GM19193 (cell line): ENCODE data around the gene RNF26.

Experiments used
- POLR2A ChIP-seq: IDR thresholded peaks from 4 replicates; pipeline ENCODE4 v1.6.1; 2011; ENCODE audit not compliant: insufficient read depth, insufficient read length; ENCODE audit errors: extremely low read depth

The RNF26 gene

DNA sequence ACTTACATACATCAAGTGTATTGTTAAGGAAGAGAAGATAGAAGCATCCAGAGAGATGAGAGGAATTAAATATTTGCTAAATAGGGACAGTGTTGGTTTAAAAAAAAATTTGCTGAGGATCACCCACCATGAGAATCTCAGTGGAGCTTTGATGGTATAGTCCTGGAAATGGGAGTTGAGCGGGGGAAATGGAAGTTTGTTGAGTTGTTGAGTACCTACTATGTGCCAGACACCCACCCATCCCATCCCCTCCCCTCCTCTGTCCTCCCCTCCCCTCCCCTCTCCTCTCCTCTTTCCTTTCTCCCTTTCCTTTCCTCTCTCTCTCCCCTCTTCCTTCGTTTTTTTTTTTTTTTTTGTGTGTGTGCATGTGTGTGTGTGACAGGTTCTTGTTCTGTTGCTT lies 16.9 kb downstream of the RNF26 start:
- no peak for TF ChIP-seq POLR2A

DNA sequence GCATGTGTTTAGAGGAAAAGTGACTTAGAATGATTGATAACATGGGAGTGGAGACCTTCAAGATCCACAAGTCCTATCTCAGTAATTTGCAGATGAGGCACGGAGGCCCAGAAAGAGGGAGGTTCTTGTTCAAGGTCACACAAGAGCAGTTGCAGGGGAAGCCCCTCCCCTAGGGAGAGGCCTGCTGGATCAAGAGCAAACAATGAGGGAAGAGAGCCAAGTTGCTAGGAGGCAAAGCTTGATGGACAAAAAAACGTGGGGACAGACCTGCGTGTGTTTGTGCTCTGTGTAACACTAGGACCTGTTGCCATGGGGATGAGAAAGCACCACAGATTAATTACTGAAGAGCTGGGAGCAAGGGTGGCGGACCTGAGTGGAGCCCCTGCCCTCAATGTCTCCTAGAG lies 18.5 kb downstream of the RNF26 start:
- no peak for TF ChIP-seq POLR2A

GRCh38 chr11:119355091-119355843 lies 20.9 kb downstream of the RNF26 start:
- no peak for TF ChIP-seq POLR2A

DNA sequence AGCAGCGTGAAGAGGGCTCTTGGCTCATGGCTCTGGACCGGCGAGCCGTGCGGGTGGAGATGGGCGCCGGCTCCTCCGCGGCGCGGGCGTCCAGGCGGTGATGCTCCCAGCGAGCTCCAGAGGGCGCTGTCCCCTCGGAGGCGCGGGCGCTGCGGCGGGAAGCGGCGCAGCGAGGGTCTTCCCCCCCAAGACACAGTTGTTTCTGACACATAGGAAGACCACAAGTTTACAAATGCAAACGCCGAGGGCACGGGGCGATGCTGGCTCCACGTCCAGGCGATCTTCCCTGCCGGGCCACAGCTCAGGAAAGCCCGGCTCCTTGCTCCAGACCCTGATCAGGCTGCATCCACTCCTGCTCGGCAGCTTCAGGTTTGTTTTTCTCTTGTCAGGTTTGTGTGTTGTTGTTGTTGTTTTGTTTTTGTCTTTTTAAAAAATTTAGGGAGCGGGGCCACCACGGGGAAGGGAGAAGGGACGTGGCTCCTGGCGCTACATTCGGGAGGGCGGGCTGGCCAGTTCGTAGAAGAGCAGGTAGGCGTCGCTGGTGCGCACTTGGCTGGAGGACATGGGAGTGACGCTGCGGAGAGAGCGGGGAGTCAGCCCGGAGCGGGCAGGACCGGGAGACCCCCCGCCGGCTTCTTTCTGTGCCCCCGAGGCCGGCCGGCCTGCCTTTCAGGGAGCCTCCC lies 22.2 kb downstream of the RNF26 start:
- TF ChIP-seq POLR2A = no peak

DNA sequence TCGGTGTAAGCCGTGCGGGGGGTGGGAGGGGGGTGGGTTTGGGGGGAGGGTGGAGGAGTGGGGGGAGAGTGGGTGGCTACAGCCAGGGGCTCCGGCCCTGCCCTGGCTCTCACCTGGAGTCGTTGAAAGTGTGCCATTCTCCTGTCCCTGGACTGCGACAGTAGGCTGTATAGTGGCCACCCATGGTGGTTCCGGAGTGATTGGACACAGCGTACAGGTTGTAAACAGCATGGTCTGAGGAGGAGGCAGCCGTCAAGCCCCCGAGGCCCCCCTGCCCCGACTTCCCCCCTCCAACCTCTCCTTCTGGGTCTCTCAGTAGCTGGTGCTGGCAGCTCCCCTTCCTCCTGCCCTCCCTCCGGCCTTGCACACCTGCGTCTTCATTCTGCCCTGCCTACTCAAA lies 22.7 kb downstream of the RNF26 start:
- no peak for TF ChIP-seq POLR2A

- no peak for TF ChIP-seq POLR2A
Measured at GRCh38 chr11:119359365-119360214, 25.3 kb downstream of the RNF26 start.

- TF ChIP-seq POLR2A = no peak
Measured at GRCh38 chr11:119361056-119361787, 26.9 kb downstream of the RNF26 start.

GRCh38 chr11:119361941-119362725 lies 27.8 kb downstream of the RNF26 start:
- TF ChIP-seq POLR2A = no peak

DNA sequence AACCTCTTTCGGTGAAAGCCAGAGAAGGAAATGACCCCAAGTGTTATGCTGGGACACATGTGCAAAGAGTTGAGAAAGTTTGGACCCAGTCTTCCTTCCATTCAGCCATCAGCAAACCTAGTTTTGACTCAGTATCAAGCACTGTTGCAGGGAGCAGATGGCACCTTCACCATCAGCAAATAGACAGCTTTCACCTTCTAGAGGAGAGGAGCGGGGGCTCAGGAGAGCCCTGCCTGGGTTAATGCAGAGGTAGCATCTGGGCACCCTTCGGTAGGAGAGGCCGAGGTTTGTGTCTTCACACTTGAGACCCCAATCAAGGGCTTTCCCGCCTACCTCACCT lies 28.4 kb downstream of the RNF26 start:
- no peak for TF ChIP-seq POLR2A

GRCh38 chr11:119363081-119363850 lies 28.9 kb downstream of the RNF26 start:
- TF ChIP-seq POLR2A = no peak

DNA sequence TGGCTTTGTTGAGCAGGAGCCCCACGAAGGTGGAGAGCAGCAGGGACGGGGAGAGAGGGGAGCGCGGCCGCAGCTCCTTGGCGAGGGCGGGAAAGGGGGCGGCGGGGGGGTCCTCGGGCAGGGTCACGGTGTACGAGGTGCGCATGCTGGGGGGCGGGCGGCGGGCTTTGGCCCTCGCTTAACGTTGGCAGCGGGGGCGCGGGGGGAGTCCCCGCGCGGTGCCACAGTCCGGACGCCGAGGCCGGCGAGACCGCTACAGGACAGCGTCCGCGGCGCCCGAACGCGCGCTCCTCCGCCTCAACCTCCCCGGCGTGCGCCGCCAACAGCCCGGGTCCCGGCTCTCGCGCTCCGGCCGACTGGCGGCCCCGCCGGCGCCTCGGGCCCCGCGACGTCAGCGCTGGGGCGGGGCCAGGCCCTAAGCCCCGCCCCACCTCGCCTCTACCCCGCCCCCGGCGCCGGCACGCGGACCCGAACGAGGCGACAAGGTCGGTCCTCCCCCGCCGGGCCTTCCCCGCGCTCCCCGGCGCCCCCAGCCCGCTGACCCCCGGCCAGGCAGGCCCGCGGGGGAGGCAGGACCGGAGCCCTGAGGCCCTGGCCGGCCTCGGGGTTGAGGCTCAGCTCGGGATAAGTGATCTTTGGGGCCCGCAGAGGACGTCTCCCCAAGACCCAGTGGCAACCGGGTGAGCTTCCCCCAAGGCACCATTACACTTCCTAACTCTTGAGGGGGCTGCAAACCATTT lies 29.7 kb downstream of the RNF26 start:
- no peak for TF ChIP-seq POLR2A

DNA sequence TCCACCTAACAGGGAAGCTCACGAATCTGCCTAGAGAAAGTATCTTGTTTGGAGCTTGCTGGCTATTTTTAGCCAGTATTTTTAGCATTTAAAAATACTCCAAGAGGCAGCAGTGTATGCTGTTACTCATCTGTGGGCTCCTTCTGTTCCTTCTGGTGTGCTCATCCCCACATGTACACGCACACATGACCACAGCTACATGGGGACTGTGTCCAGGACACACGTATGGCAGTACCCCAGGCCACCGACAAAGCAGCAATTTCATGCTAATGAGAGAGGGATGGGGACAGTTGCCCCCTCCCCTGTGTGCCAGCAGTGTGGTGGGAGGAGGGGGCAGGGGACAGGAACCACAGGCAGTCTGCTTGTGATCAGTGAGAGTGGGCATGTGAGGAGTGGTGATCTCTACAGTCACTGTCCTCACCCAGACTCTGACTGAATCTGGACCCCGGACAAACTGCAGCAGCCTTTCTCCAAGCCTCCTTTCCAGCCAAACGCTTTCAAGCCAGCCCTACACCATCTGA lies 30.8 kb downstream of the RNF26 start:
- no peak for TF ChIP-seq POLR2A
